ENCODE data around the gene PRKCE. TPM values are rescaled to one million over a fixed set of nuclear protein-coding genes. Genes with fewer than 3 reads are reported as not detected.

The PRKCE gene
- total RNA-seq, 1 donor, result 12.5 TPM

- H3K4me3 ChIP-seq (ENCODE audit: low read depth, low read length), result no peak overlapping the region
- DNase-seq (ENCODE audit: low read depth), result no peak
Observed at GRCh38 chr2:45921921-45922320, 270.4 kb downstream of the PRKCE start.

DNA sequence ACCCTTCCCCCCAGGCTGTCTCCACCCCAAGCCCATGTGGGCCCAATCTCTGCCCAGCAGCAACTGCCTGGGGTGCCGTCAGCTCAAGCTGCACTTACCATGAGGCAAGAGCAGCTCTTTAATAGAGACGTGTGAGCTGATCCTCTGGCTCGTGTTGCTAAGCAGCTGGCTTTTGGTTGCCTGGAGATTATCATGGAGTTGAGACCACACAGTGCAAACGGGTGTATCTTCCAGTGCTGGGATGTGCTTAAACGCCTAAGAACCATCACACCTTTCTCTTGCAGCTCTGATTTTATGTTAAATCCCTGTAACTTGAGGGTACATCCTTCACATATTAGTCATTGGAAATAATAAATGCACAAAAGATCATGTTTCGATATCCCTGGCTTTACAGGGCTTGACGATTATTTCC, 271.1 kb downstream of the PRKCE start:
- peak; percentile 75 for DNase-seq (ENCODE audit: low read depth)
- H3K4me3 ChIP-seq (ENCODE audit: low read depth, low read length), result no peak overlapping the region
- no peak for TF ChIP-seq CTCF (IDR thresholded peaks at IDR 0.05; ENCODE audit: insufficient read depth, low read length)

More at GRCh38 chr2:45921921-45922320, 270.4 kb downstream of the PRKCE start:
- TF ChIP-seq CTCF (IDR thresholded peaks at IDR 0.05; ENCODE audit: insufficient read depth, low read length), result no peak

DNA sequence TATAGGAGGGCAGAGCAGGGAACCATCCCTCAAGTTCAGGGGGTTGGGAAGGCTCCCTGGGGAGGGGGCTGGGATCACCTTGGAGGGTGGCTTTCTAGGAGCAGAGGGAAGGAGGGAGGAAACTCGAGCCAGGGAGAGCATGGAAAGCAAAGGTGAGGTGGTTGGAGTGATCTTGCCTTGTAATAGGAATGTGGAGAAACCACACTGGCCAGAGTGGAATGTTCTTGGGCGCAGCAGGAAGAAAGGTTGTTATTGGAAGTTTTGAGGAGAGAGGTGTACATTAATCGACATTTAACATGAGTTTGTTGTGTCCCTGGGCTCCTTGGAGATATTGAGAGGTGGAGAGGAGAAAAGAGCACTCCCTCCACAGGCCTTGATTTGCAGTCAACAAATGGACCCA, 272.2 kb downstream of the PRKCE start:
- DNase-seq (ENCODE audit: low read depth), result no peak
- no peak for TF ChIP-seq CTCF (IDR thresholded peaks at IDR 0.05; ENCODE audit: insufficient read depth, low read length)

DNA sequence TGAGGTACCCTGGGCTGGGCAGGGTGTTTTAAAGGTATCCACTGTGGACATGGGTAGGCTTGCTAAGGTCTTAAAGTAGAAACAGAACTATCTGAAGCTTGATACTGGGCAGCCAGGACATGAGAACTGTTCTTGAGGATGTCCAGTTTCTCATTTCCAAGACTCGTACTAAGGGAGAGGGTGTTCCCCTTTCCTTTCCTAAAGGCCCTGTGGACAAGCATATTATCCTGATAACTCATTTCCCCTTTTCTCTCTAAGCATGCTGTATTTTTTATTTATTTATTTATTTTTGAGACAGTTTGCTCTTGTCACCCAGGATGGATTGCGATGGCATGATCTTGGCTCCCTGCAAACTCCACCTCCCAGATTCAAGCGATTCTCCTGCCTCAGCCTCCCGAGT, 273.6 kb downstream of the PRKCE start:
- TF ChIP-seq CTCF (IDR thresholded peaks at IDR 0.05; ENCODE audit: insufficient read depth, low read length), result no peak
- no peak overlapping the region for H3K4me3 ChIP-seq (ENCODE audit: low read depth, low read length)
- DNase-seq (ENCODE audit: low read depth), result peak; percentile 16

More for the DNA sequence above, 272.2 kb downstream of the PRKCE start:
- H3K4me3 ChIP-seq (ENCODE audit: low read depth, low read length), result no peak overlapping the region

DNA sequence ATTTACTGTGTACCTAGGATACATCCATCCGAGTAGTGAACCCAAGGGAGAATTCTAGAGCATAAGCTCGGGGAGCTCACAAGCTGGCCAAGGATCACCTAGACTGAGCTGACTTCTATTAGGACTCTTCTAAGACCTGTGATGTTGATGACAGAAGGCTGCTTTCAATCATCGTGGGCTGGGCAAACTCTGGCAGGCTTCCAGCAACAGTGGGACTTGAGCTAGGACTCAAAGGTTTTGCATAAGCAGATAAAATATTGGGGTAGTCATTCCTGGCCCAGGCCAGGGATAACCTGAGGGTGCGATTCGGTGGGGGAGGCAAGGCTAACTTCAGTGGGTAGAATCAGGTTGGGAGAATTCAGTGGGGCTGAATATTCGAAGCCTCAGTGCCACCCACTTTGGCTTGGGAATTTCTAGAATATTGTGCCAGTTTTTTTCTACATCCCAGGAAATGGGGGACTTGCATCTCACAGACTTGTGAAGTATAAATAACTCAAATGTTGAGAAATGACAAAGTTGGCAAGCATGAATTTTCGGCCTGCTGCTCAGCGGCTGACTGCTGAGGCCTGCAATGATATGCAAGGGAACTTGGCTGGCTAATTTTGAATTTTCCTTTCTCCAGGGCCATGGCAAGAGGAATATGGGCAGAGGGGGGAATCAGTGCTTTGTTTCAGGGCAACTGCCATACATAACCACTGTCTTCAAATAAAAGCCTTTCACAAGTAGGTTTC, 274.3 kb downstream of the PRKCE start:
- H3K4me3 ChIP-seq (ENCODE audit: low read depth, low read length), result no peak overlapping the region
- DNase-seq (ENCODE audit: low read depth), result peak; percentile 70
- no peak for TF ChIP-seq CTCF (IDR thresholded peaks at IDR 0.05; ENCODE audit: insufficient read depth, low read length)

DNA sequence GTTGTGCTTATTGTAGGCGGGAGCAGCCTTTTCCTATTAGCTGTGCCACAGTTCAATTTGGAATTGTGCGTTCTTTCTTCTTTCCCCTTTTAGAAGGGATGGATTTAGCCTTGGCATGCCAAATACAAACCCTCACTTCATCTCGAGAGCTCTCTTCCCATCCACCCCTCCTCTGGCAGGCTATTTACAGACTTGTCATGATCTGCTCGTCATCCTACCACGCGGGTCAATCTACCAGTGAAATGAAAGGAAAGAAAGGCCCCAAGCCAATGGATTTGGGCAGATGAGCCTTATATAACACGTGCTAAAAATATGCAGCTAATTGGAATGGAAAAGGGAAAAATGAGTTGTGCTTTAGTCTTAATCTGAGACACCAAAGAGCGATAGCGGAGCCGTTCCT, 277.5 kb downstream of the PRKCE start:
- H3K4me3 ChIP-seq (ENCODE audit: low read depth, low read length), result no peak overlapping the region
- DNase-seq (ENCODE audit: low read depth), result no peak
- no peak for TF ChIP-seq CTCF (IDR thresholded peaks at IDR 0.05; ENCODE audit: insufficient read depth, low read length)

Data from fibroblast of the aortic adventitia (primary cell).